GM21786 (cell line): ENCODE measurements around the gene HOXB5.

Experiments used
- ATAC-seq: cut with Tn5 transposase; IDR thresholded peaks from one replicate; pipeline ENCODE4 v1.9.1; 2021; ENCODE audit not compliant: unreplicated experiment

Gene HOXB5

GRCh38 chr17:48551596-48552465, 41.7 kb downstream of the HOXB5 start:
- no peak for ATAC-seq

GRCh38 chr17:48551214-48551555, 42.4 kb downstream of the HOXB5 start:
- no peak for ATAC-seq

GRCh38 chr17:48550502-48551213, 42.9 kb downstream of the HOXB5 start:
- ATAC-seq = no peak

- no peak for ATAC-seq
Measured at GRCh38 chr17:48549914-48550501, 43.6 kb downstream of the HOXB5 start.

GRCh38 chr17:48549281-48549630, 44.3 kb downstream of the HOXB5 start:
- no peak for ATAC-seq

GRCh38 chr17:48548523-48549280, 44.9 kb downstream of the HOXB5 start:
- no peak for ATAC-seq

GRCh38 chr17:48547808-48548522, 45.6 kb downstream of the HOXB5 start:
- ATAC-seq = no peak

- no peak for ATAC-seq
Measured at GRCh38 chr17:48546924-48547807, 46.4 kb downstream of the HOXB5 start.

GRCh38 chr17:48546137-48546923, 47.2 kb downstream of the HOXB5 start:
- no peak for ATAC-seq

GRCh38 chr17:48545539-48545938, 48.0 kb downstream of the HOXB5 start:
- no peak for ATAC-seq

GRCh38 chr17:48545022-48545375, 48.6 kb downstream of the HOXB5 start, which contains the start of gene HOXB2:
TSS of gene HOXB2 (minus strand) at chr17:48545109. CDS start at chr17:48544911, 198 bp downstream.
- ATAC-seq = no peak

- no peak for ATAC-seq
Measured at GRCh38 chr17:48544349-48545021, 49.1 kb downstream of the HOXB5 start.

- ATAC-seq = no peak
Measured at GRCh38 chr17:48543854-48544348, 49.7 kb downstream of the HOXB5 start.

GRCh38 chr17:48543107-48543853, 50.3 kb downstream of the HOXB5 start:
- ATAC-seq = no peak

- ATAC-seq = no peak
Measured at GRCh38 chr17:48542698-48543106, 50.9 kb downstream of the HOXB5 start.

- ATAC-seq = no peak
Measured at GRCh38 chr17:48542114-48542656, 51.4 kb downstream of the HOXB5 start.

- ATAC-seq = no peak
Measured at GRCh38 chr17:48541577-48542113, 51.9 kb downstream of the HOXB5 start.
